Endothelial cell of umbilical vein (primary cell): Measurements from ENCODE around the gene PMIS2. TPM values are rescaled to one million over a fixed set of nuclear protein-coding genes. Genes with fewer than 3 reads are reported as not detected.

Source experiments
- BruUV-seq: library from RNA; stranded (reverse); fragments of 400-500 nt; replicated peaks from 2 replicates; lab custom pipeline; 2021; lab: Mats Ljungman, UMichigan
- CTCF ChIA-PET: fragments of 300-600, 350-600 bp; sonication (Branson Sonifier 250); formaldehyde crosslinking; loops from one replicate; lab custom pipeline; 2021; ENCODE audit warnings: antibody characterized with exemption, inconsistent platforms; lab: Charles Lee
- POLR2A ChIA-PET: fragments of 300-600, 350-600 bp; sonication (Branson Sonifier 250); formaldehyde crosslinking; loops from one replicate; lab custom pipeline; 2021; ENCODE audit warnings: antibody characterized with exemption, inconsistent platforms; lab: Charles Lee
- DNase-seq: peaks from one replicate; pipeline ENCODE4 v3.0.0-alpha.2; 2011; ENCODE audit warnings: low read depth, low spot score
- FAIRE-seq: peaks from 2 replicates; lab custom pipeline; 2011; peaks lifted over from hg19 to GRCh38; lab: Jason Lieb, UNC
- H2AFZ ChIP-seq: 2 replicates; pipeline ENCODE4 v1.6.0; 2012; ENCODE audit warnings: low read depth, low read length, control low read depth, inconsistent platforms
- H3K27ac ChIP-seq: 2 replicates; pipeline ENCODE4 v1.5.1; 2011; ENCODE audit warnings: low read depth, mild to moderate bottlenecking, control low read depth, low read length, moderate library complexity; ENCODE audit not compliant: insufficient read depth
- H3K27me3 ChIP-seq, 2 experiments: 2 replicates each; pipeline versions ENCODE4 v1.6.0 to v1.6.1; 2011; ENCODE audit warnings: low read length in 2 of 2, mixed read lengths in 1 of 2; ENCODE audit not compliant: control insufficient read depth in 2 of 2, insufficient read depth in 2 of 2
- H3K36me3 ChIP-seq, 2 experiments: 2 replicates in 1 of 2; 3 replicates in 1 of 2; pipeline ENCODE4 v1.5.1; 2011; ENCODE audit warnings: low read length in 2 of 2, mild to moderate bottlenecking in 1 of 2, moderate library complexity in 1 of 2; ENCODE audit not compliant: control insufficient read depth in 2 of 2, insufficient read depth in 2 of 2; ENCODE audit errors: extremely low read depth in 1 of 2
- H3K4me1 ChIP-seq: 3 replicates; pipeline ENCODE4 v1.5.1; 2011; ENCODE audit warnings: mild to moderate bottlenecking, low read length; ENCODE audit not compliant: control insufficient read depth, insufficient read depth; ENCODE audit errors: extremely low read depth
- H3K4me2 ChIP-seq: 2 replicates; pipeline ENCODE4 v1.6.1; 2011; ENCODE audit warnings: low read length, control low read depth, mixed read lengths; ENCODE audit not compliant: insufficient read depth
- H3K4me3 ChIP-seq, 3 experiments: fragments of 200-600 bp in 1 of 3; sonication (generic), shearing (Covaris generic) in 1 of 3; replicated peaks in 1 of 3; 2 replicates each; pipeline ENCODE4 v1.5.1; 2011 to 2016; ENCODE audit warnings: control low read depth in 3 of 3, low read length in 3 of 3, mild to moderate bottlenecking in 2 of 3, inconsistent platforms in 1 of 3, low read depth in 1 of 3, moderate library complexity in 1 of 3; ENCODE audit not compliant: insufficient read depth in 1 of 3
- H3K79me2 ChIP-seq: 2 replicates; pipeline ENCODE4 v1.6.0; 2012; ENCODE audit warnings: low read length, inconsistent platforms; ENCODE audit not compliant: control insufficient read depth, insufficient read depth
- H3K9ac ChIP-seq: replicated peaks from 2 replicates; pipeline ENCODE3; 2011; ENCODE audit warnings: low read length, control low read depth; ENCODE audit not compliant: insufficient read depth; ENCODE audit errors: extremely low read depth
- H3K9me1 ChIP-seq: replicated peaks from 3 replicates; pipeline ENCODE4 v1.6.0; 2011; ENCODE audit warnings: mild to moderate bottlenecking, low read length; ENCODE audit not compliant: control insufficient read depth, insufficient read depth; ENCODE audit errors: extremely low read depth
- H3K9me3 ChIP-seq: replicated peaks from 2 replicates; pipeline ENCODE4 v1.5.1; 2012; ENCODE audit warnings: low read length, inconsistent platforms; ENCODE audit not compliant: control insufficient read depth, insufficient read depth
- H4K20me1 ChIP-seq: replicated peaks from 2 replicates; pipeline ENCODE3; 2011; ENCODE audit warnings: mild to moderate bottlenecking, low read length; ENCODE audit not compliant: control insufficient read depth, insufficient read depth; ENCODE audit errors: extremely low read depth
- CTCF ChIP-seq, 2 donors: IDR thresholded peaks; 1 replicate in 1 of 2; 2 replicates in 1 of 2; pipeline ENCODE4 v1.5.1; 2011; ENCODE audit warnings: low read length in 2 of 2, mild to moderate bottlenecking in 2 of 2, moderate library complexity in 2 of 2, control low read depth in 1 of 2, inconsistent platforms in 1 of 2, low read depth in 1 of 2; ENCODE audit not compliant: insufficient read depth in 1 of 2; ENCODE audit errors: extremely low read depth in 1 of 2
- EZH2 ChIP-seq: IDR thresholded peaks from 2 replicates; pipeline ENCODE4 v1.6.1; 2012; ENCODE audit warnings: borderline replicate concordance, low read depth, mild to moderate bottlenecking, moderate library complexity, low read length, inconsistent platforms; ENCODE audit not compliant: severe bottlenecking
- FOS ChIP-seq: IDR thresholded peaks from 2 replicates; pipeline ENCODE4 v1.6.1; 2011; ENCODE audit warnings: mild to moderate bottlenecking, low read length, moderate library complexity, borderline replicate concordance; ENCODE audit not compliant: insufficient read depth
- GATA2 ChIP-seq: IDR thresholded peaks from 2 replicates; pipeline ENCODE4 v1.7.0; 2011; ENCODE audit warnings: low read depth, mild to moderate bottlenecking, moderate library complexity, mixed read lengths, low read length; ENCODE audit not compliant: insufficient read length, insufficient read depth
- JUN ChIP-seq: IDR thresholded peaks from 2 replicates; pipeline ENCODE4 v1.6.1; 2011; ENCODE audit warnings: borderline replicate concordance, low read depth; ENCODE audit not compliant: insufficient read length, insufficient read depth
- MAX ChIP-seq: IDR thresholded peaks from 2 replicates; pipeline ENCODE4 v1.6.1; 2011; ENCODE audit not compliant: insufficient read depth, insufficient read length
- MYC ChIP-seq: IDR thresholded peaks from one replicate; pipeline ENCODE4 v1.6.1; 2011; ENCODE audit warnings: mild to moderate bottlenecking, low read depth, low read length
- POLR2A ChIP-seq: IDR thresholded peaks from 2 replicates; pipeline ENCODE4 v1.6.1; 2012; ENCODE audit warnings: low read depth, mild to moderate bottlenecking, control low read depth, low read length
- POLR2AphosphoS5 ChIP-seq: IDR thresholded peaks from 2 replicates; pipeline ENCODE4 v1.6.1; 2012; ENCODE audit warnings: low read depth, mild to moderate bottlenecking, control low read depth, low read length, moderate library complexity; ENCODE audit not compliant: insufficient read depth
- dilution Hi-C: fragments of 300-500 bp; cut with MboI; formaldehyde crosslinking; loops from one replicate; pipeline ENCODE4 v1.15.0; 2019; ENCODE audit warnings: low sequenced_read_pairs; ENCODE audit not compliant: extremely low pct_ligation_motif_present
- intact Hi-C: fragments of 100-400 bp; cut with micrococcal nuclease; formaldehyde crosslinking; loops from one replicate; pipeline ENCODE4 v1.10.0; 2022
- polyA plus RNA-seq, 4 experiments: library from polyadenylated mRNA; depleted of rRNA in 3 of 4; stranded (reverse) in 3 of 4; unstranded in 1 of 4; fragments of >200 nt; gene quantifications; 2 replicates each; pipeline versions ENCODE4 v1.2.1 to v1.2.3, GENCODE V29; 2011 to 2012; ENCODE audit warnings: missing spikeins in 1 of 4
- total RNA-seq: library from RNA; stranded (reverse); gene quantifications from 2 replicates; pipeline ENCODE4 v1.2.3, GENCODE V29; 2021

PMIS2 gene
- total and polyA plus RNA-seq, 2 donors (not counting 3 experiments of a cell fraction or from before 2014, with no cell fraction given) = not detected

GRCh38 chr19:35633727-35634440 lies 47.9 kb downstream of the PMIS2 start:
- peaks cover 6% of the 10 kb centered on the region for H3K4me1 ChIP-seq
- TF ChIP-seq POLR2A = no peak
- no peak for TF ChIP-seq GATA2
- TF ChIP-seq JUN = no peak
- no peak for TF ChIP-seq EZH2
- no peak for TF ChIP-seq MYC
- no peak for TF ChIP-seq MAX
- TF ChIP-seq POLR2AphosphoS5 = no peak
- TF ChIP-seq CTCF (IDR thresholded peaks at IDR 0.05; ENCODE audit: extremely low read depth in 1 of 2, insufficient read depth in 1 of 2, low read depth in 1 of 2, low read length in 2 of 2) = no peak
- TF ChIP-seq FOS = no peak
- H3K9ac ChIP-seq = no peak overlapping the region
- no peaks in the 10 kb centered on the region for H3K9me3 ChIP-seq
- H2AFZ ChIP-seq = no peak overlapping the region
- H4K20me1 ChIP-seq = no peaks in the 10 kb centered on the region
- ChIA-PET CTCF (no interaction called here), POLR2A (no interaction called here)
- H3K4me2 ChIP-seq = no peak overlapping the region
- H3K79me2 ChIP-seq = peaks cover 7% of the 10 kb centered on the region
- H3K27me3 ChIP-seq = no peaks in the 10 kb centered on the region
- dilution Hi-C loops (no loop called here), intact Hi-C loops (no loop called here)
- H3K4me3 ChIP-seq = no peak overlapping the region
- H3K9me1 ChIP-seq = no peaks in the 10 kb centered on the region
- FAIRE-seq (no peak), DNase-seq (no peak)
- BruUV-seq = no TSS peak
- no peak overlapping the region for H3K27ac ChIP-seq
- H3K36me3 ChIP-seq = peaks cover 17 to 56% of the 10 kb centered on the region in 2 experiments
